Hepatocyte (in vitro differentiated cells): Measurements from ENCODE around the gene ATXN7L3. TPM values are rescaled to one million over a fixed set of nuclear protein-coding genes. Genes with fewer than 3 reads are reported as not detected.

Experiments used
- DNase-seq: peaks from one replicate; pipeline ENCODE4 v3.0.0-alpha.2; 2016; ENCODE audit warnings: low spot score
- H2AFZ ChIP-seq: fragments of 200-600 bp; sonication (generic); 2 replicates; pipeline ENCODE4 v1.6.0; 2016; ENCODE audit warnings: antibody characterized with exemption, mild to moderate bottlenecking
- H3K27ac ChIP-seq: fragments of 200-600 bp; sonication (generic); 2 replicates; pipeline ENCODE4 v1.5.1; 2016; ENCODE audit warnings: mild to moderate bottlenecking
- H3K27me3 ChIP-seq: fragments of 200-600 bp; sonication (generic); 2 replicates; pipeline ENCODE4 v1.6.1; 2016
- H3K36me3 ChIP-seq: fragments of 200-600 bp; sonication (generic); replicated peaks from 2 replicates; pipeline ENCODE4 v1.5.1; 2016; ENCODE audit warnings: low read depth; ENCODE audit not compliant: insufficient read depth
- H3K4me1 ChIP-seq: fragments of 200-600 bp; sonication (generic); 2 replicates; pipeline ENCODE4 v1.5.1; 2016; ENCODE audit warnings: mild to moderate bottlenecking, moderate library complexity; ENCODE audit not compliant: insufficient read depth
- H3K4me2 ChIP-seq: fragments of 200-600 bp; sonication (generic); 2 replicates; pipeline ENCODE4 v1.6.0; 2016
- H3K4me3 ChIP-seq: fragments of 200-600 bp; sonication (generic); 2 replicates; pipeline ENCODE4 v1.5.1; 2016; ENCODE audit warnings: mild to moderate bottlenecking
- H3K79me2 ChIP-seq: fragments of 200-600 bp; sonication (generic); 2 replicates; pipeline ENCODE4 v1.6.0; 2017; ENCODE audit warnings: mild to moderate bottlenecking
- H3K9me2 ChIP-seq: fragments of 200-600 bp; sonication (generic); replicated peaks from 2 replicates; pipeline ENCODE4 v1.6.0; 2017; ENCODE audit warnings: mild to moderate bottlenecking; ENCODE audit not compliant: insufficient read depth
- H3K9me3 ChIP-seq: fragments of 200-600 bp; sonication (generic); 2 replicates; pipeline ENCODE4 v1.5.1; 2016; ENCODE audit warnings: low read depth, mild to moderate bottlenecking
- H4K20me1 ChIP-seq: fragments of 200-600 bp; sonication (generic); 2 replicates; pipeline ENCODE4 v1.6.0; 2016; ENCODE audit warnings: mild to moderate bottlenecking; ENCODE audit not compliant: insufficient read depth, poor library complexity, severe bottlenecking
- EZH2 ChIP-seq: fragments of 200-600 bp; sonication (generic); IDR thresholded peaks from 2 replicates; pipeline ENCODE4 v1.6.1; 2016; ENCODE audit warnings: antibody characterized with exemption, mild to moderate bottlenecking, borderline replicate concordance
- EZH2phosphoT487 ChIP-seq: fragments of 200-600 bp; sonication (generic); IDR thresholded peaks from one replicate; pipeline ENCODE4 v1.6.1; 2018; ENCODE audit warnings: antibody characterized with exemption, mild to moderate bottlenecking, low read depth, moderate library complexity; ENCODE audit not compliant: unreplicated experiment, severe bottlenecking
- WGBS: methylation state at CpG from one replicate; pipeline ENCODE4 v1.1.6; 2016; ENCODE audit warnings: low lambda C conversion rate; ENCODE audit errors: missing lambda C conversion rate; 5-methylcytosine and 5-hydroxymethylcytosine counted together
- polyA plus RNA-seq: library from polyadenylated mRNA; unstranded; fragments of >200 nt; fragmentation: Nextera tagmentation; extraction: Ambion mirVana; gene quantifications from 2 replicates; pipeline ENCODE4 v1.2.1, GENCODE V29; 2016
- total RNA-seq: library from RNA; depleted of rRNA; stranded (reverse); fragments of >200 nt; gene quantifications from 2 replicates; pipeline ENCODE4 v1.2.3, GENCODE V29; 2014
- TF ChIP-seq, protein P1 (sequence below): fragments of 200-600 bp; sonication (generic); IDR thresholded peaks from 2 replicates; pipeline ENCODE4 v1.5.1; 2016; ENCODE audit warnings: antibody characterized with exemption, mild to moderate bottlenecking; ENCODE audit not compliant: poor library complexity

The ATXN7L3 gene
- total and polyA plus RNA-seq, 2 experiments from 2014 or later: 28.7 to 64.0 TPM

DNA sequence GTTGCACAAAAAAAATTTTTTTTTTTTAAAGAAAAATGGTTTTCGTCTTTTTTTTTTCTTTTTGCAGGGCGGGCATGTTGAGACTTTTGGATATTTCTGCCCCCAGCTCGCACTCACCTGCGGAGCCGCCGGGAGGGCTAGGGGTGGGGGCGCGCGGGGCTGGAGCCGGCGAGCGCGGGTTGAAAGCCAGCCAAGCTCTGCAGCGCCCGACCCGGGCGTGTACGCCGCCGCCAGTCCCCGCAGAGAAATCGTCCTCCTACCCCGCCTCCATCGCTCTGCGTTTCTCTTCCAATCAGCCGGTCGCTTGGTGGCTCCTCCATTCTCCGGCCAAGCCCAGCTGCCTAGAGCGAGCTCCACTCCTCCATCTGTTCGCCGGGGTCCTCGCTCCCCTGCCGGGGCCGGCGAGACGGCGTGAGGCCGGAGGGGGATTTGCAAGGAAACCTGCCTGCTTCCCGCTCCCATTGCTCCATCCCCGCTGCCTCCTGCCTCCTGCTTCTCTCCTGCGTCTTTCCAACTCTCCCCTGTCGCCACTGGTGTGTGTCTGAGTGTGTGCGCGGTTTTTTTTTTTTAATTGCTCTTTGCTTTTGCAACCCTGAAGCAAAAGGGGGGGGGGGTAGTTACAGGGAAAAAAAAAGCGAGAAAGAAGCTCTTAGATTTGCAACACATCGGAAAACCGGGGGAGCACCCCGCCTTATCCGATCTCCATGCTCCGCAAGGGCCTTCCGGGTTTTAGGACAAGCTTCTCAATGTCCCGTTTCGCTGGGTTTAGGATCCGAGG is 21.6 kb upstream of the ATXN7L3 start:
- TF ChIP-seq, protein P1, sequence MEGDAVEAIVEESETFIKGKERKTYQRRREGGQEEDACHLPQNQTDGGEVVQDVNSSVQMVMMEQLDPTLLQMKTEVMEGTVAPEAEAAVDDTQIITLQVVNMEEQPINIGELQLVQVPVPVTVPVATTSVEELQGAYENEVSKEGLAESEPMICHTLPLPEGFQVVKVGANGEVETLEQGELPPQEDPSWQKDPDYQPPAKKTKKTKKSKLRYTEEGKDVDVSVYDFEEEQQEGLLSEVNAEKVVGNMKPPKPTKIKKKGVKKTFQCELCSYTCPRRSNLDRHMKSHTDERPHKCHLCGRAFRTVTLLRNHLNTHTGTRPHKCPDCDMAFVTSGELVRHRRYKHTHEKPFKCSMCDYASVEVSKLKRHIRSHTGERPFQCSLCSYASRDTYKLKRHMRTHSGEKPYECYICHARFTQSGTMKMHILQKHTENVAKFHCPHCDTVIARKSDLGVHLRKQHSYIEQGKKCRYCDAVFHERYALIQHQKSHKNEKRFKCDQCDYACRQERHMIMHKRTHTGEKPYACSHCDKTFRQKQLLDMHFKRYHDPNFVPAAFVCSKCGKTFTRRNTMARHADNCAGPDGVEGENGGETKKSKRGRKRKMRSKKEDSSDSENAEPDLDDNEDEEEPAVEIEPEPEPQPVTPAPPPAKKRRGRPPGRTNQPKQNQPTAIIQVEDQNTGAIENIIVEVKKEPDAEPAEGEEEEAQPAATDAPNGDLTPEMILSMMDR: no peak
- no peak for TF ChIP-seq EZH2
- TF ChIP-seq EZH2phosphoT487: no peak
- peak overlapping the region; percentile 79 for H3K4me3 ChIP-seq
- peaks cover 41% of the 10 kb centered on the region for H3K79me2 ChIP-seq
- peak overlapping the region; percentile 97 for H3K4me2 ChIP-seq
- peak overlapping the region; percentile 58 for H2AFZ ChIP-seq
- H3K27me3 ChIP-seq: no peaks in the 10 kb centered on the region
- under 1% methylated on average over 52 of the region's 54 CpGs for WGBS
- peak; percentile 88 for DNase-seq
- peaks cover 20% of the 10 kb centered on the region for H4K20me1 ChIP-seq
- H3K9me2 ChIP-seq: no peaks in the 10 kb centered on the region
- H3K36me3 ChIP-seq: no peaks in the 10 kb centered on the region
- H3K27ac ChIP-seq: peak overlapping the region; percentile 100
- peaks cover 22% of the 10 kb centered on the region for H3K4me1 ChIP-seq
- H3K9me3 ChIP-seq: no peaks in the 10 kb centered on the region

DNA sequence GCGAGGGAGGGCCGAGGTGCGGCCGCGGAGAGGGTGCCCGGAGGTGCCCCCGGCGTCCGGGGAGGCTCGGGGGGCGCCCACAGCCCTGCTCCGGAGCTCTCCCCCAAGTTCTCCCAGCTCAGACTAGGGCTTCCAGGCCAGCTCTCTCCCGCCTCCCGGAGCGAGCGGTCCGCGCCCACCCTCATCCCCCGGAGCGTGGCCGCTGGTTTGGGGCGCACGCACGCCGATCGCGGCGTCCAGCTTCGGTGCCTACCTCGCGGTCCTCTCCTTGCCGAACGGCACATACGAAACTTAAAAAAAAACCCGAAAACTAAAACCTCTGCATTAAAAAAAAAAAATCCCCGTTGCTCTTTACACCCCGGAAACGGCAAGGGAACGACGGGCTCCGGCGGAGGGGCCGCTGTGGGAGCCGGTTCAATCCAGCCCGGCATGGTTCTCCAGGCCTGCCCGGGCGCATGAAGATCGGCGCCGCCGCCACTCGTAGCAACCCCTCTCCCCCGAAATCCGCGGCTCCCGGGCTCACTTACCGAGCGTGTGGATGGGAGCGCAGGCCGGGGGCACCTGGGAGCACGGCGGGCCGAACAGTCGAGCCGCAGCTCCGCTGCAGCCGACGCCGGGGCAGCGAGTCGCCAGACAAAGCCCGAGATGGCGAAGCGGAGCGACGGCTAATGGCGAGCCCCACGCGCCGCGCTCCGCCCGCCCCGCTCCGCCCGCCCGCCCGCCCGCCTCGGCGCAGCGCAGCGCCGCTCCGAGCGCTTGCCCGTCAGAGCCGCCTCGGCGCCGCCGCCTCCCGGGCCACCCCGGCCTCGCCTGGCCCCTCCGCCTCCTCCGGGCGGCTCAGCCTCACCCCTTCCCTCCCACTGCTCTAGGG is 20.8 kb upstream of the ATXN7L3 start:
- peak overlapping the region; percentile 60 for H2AFZ ChIP-seq
- peaks cover 3% of the 10 kb centered on the region for H3K36me3 ChIP-seq
- peak; percentile 78 for DNase-seq
- no peaks in the 10 kb centered on the region for H3K9me2 ChIP-seq
- TF ChIP-seq EZH2phosphoT487 (no peak), EZH2 (no peak)
- TF ChIP-seq, protein P1: no peak
- H3K4me2 ChIP-seq: peak overlapping the region; percentile 97
- peaks cover 22% of the 10 kb centered on the region for H3K4me1 ChIP-seq
- peaks cover 20% of the 10 kb centered on the region for H4K20me1 ChIP-seq
- no peaks in the 10 kb centered on the region for H3K27me3 ChIP-seq
- peaks cover 46% of the 10 kb centered on the region for H3K79me2 ChIP-seq
- peak overlapping the region; percentile 97 for H3K4me3 ChIP-seq
- no peaks in the 10 kb centered on the region for H3K9me3 ChIP-seq
- WGBS: under 1% methylated on average over 58 of the region's 108 CpGs
- peak overlapping the region; percentile 100 for H3K27ac ChIP-seq

DNA sequence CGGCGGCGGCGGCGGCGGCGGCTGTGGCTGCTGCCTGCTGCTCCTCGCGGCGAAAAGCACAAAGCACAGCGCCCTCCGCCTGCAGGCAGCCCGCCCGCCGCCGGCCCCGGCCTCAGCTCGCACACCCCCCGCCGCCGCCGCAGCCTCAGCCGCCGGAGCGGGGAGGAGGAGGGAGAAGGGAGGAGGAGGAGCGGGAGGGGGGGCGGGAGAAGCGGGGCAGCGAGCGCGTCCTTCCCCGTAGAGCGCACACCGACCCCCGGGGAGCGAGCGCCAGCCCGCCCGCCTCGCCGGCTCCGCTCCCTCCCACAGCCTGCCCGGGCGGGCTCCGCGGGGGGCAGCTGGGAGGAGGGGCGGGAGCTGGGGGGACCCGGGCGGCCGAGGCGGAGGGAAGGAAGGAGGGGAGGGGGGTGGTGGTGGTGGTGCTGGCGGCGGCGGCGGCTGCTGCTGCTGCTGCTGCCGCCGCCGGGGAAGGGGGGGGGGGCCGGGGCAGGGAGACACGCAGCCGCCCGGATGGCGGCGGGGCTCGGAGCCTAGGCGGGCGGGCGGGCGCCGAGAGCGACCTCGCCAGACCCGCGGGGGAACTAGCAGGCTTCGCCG is 20.0 kb upstream of the ATXN7L3 start, which contains the start of gene UBTF:
UBTF (minus strand) TSS at position 60 of the 597 bp plus-strand sequence. CDS start 1,446 bp downstream, outside the sequence.
- Histone ChIP-seq H3K36me3 (peaks cover 3% of the 10 kb centered on the region), H3K9me3 (no peaks in the 10 kb centered on the region), H3K27me3 (no peaks in the 10 kb centered on the region), H3K27ac (peak within 1 kb of the TSS; percentile 100), H4K20me1 (peaks cover 20% of the 10 kb centered on the region), H3K4me2 (peak within 1 kb of the TSS; percentile 97), H2AFZ (peak within 1 kb of the TSS; percentile 60), H3K4me3 (peak within 1 kb of the TSS; percentile 97), H3K79me2 (peaks cover 46% of the 10 kb centered on the region), H3K4me1 (peaks cover 22% of the 10 kb centered on the region), H3K9me2 (no peaks in the 10 kb centered on the region)
- WGBS: no CpG with 5 or more reads among the region's 76 CpGs
- TF ChIP-seq EZH2 (no peak), EZH2phosphoT487 (no peak)
- TF ChIP-seq, protein P1: no peak
- peak; percentile 88 for DNase-seq
